ENCODE data around the gene USP27X. TPM values are rescaled to one million over a fixed set of nuclear protein-coding genes. Genes with fewer than 3 reads are reported as not detected.

USP27X gene
- 3.4 and 3.9 TPM in 2 replicates for total RNA-seq

DNA sequence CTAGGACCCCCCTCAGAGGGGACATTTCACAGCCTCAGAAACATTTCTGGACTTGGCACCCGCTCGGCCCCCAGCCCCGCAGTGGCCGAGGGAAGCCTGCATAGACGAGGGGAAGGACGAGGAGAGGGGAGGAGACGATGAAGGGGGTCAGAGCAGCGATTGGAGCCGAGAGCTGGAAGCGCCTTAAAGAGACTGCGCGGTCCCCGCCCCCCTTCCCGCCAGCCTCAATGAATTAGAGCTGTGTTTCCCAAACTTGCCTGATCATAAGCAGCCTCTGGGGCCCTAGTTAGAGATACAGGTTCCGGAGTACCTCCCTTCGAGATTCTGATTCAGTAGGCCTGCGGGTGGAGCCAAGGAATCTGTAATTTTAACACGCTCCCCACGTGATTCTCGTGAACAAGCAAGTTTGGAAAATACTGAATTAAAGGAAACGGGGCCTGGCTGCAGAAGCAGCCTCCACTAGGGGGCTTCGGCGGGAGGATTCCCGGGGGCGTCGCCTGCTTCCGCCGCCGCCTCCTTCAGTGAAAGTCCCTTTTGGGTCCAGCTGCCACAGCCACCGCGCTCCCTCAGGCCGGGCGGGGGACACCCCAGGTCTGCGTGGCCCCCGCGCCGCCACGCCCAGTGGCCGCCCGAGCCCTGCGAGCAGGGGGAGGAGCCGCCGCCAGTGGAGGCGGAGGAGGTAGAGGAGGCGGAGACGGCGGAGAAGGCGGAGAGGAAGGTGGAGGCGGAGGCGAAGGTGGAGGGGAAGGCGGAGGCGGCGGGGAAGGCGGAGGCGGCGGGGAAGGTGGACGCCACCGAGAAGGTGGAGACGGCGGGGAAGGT lies at the start of gene USP27X:
Gene USP27X (plus strand): TSS at position 651 of the 822 bp plus-strand sequence. CDS start 824 bp downstream, outside the sequence.

GRCh38 chrX:49922291-49923241 lies 43.3 kb downstream of the USP27X start, which contains the start of gene CLCN5:
Gene CLCN5 (plus strand): TSS chrX:49922596. CDS start chrX:49925299, 2,703 bp downstream.

Other genes starting within 250 kb of the USP27X start
- gene PAGE1, start 183.5 kb upstream of the USP27X start, total RNA-seq = not detected in 2 replicates
- not detected in 2 replicates for gene PAGE4, start 50.2 kb upstream of the USP27X start, total RNA-seq
- 12.0 and 17.7 TPM in 2 replicates for gene CLCN5, start 43.1 kb downstream of the USP27X start, total RNA-seq